GM19397 (cell line): ENCODE results near the gene TPP2.

ENCODE experiments used
- ATAC-seq: cut with Tn5 transposase; IDR thresholded peaks from one replicate; pipeline ENCODE4 v1.9.1; 2021; ENCODE audit warnings: mild to moderate bottlenecking, moderate library complexity; ENCODE audit not compliant: unreplicated experiment

The TPP2 gene

GRCh38 chr13:102593466-102593865 lies 3.3 kb upstream of the TPP2 start:
- ATAC-seq: no peak

GRCh38 chr13:102597029-102597961 lies 509 bp downstream of the TPP2 start:
- peak; percentile 22 for ATAC-seq

- ATAC-seq: no peak
These were observed 1.3 kb downstream of the TPP2 start for GRCh38 chr13:102598061-102598460.

- ATAC-seq: no peak
These were observed 2.7 kb downstream of the TPP2 start for GRCh38 chr13:102599426-102600012.

- ATAC-seq: no peak
These were observed 9.9 kb downstream of the TPP2 start for GRCh38 chr13:102606537-102607309.

- no peak for ATAC-seq
These were observed 12.2 kb downstream of the TPP2 start for GRCh38 chr13:102608974-102609373.

- ATAC-seq: no peak
These were observed 12.9 kb downstream of the TPP2 start for GRCh38 chr13:102609696-102610095.

- ATAC-seq: no peak
These were observed 13.6 kb downstream of the TPP2 start for GRCh38 chr13:102610296-102610895.

GRCh38 chr13:102617697-102618350 lies 21.0 kb downstream of the TPP2 start:
- no peak for ATAC-seq

GRCh38 chr13:102620516-102620915 lies 23.7 kb downstream of the TPP2 start:
- ATAC-seq: no peak

GRCh38 chr13:102626928-102627327 lies 30.1 kb downstream of the TPP2 start:
- no peak for ATAC-seq

GRCh38 chr13:102628559-102628958 lies 31.8 kb downstream of the TPP2 start:
- ATAC-seq: no peak

- ATAC-seq: no peak
These were observed 34.4 kb downstream of the TPP2 start for GRCh38 chr13:102631198-102631597.

GRCh38 chr13:102638741-102639140 lies 42.0 kb downstream of the TPP2 start:
- ATAC-seq: no peak

GRCh38 chr13:102642029-102642428 lies 45.2 kb downstream of the TPP2 start:
- ATAC-seq: no peak

GRCh38 chr13:102642475-102642874 lies 45.7 kb downstream of the TPP2 start:
- ATAC-seq: no peak

GRCh38 chr13:102643656-102644055 lies 46.9 kb downstream of the TPP2 start:
- ATAC-seq: no peak

- no peak for ATAC-seq
These were observed 48.9 kb downstream of the TPP2 start for GRCh38 chr13:102645701-102646100.

- ATAC-seq: no peak
These were observed 51.3 kb downstream of the TPP2 start for GRCh38 chr13:102648046-102648445.

- no peak for ATAC-seq
These were observed 53.7 kb downstream of the TPP2 start for GRCh38 chr13:102650444-102650843.

- no peak for ATAC-seq
These were observed 54.6 kb downstream of the TPP2 start for GRCh38 chr13:102651392-102651791.
